ENCODE data around the gene RTN4R. TPM values are rescaled to one million over a fixed set of nuclear protein-coding genes. Genes with fewer than 3 reads are reported as not detected.

The RTN4R gene
- total and polyA plus RNA-seq, 11 donors = 0.53 to 2.6 (median 1.4) TPM

DNA sequence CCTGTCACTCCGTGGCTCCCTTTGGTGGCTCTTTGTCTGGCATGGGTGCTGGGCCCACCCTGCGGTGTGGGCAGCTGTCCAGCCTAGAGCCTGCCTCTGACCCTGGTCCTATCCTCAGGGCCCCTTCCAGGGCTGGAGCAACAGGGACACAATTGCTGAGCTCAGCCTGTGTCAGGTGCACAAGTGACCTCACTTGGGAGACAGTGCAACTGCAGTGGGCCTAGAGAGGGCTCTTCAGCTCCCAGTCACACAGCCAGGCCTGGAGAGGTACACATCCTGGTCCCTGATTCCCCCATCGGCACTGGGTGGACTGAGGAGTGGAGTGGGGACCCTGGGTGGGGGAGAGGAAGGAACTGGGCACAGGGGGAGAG lies 43.9 kb downstream of the RTN4R start:
- Histone ChIP-seq H3K27ac (no peak overlapping the region), H3K4me1 (peaks cover 0 to 23% (median 0%) of the 10 kb centered on the region in 12 donors), H3K36me3 (no peaks in the 10 kb centered on the region), H3K9me3 (peaks cover 0 to 6% (median 0%) of the 10 kb centered on the region in 12 donors), H3K4me3 (no peak overlapping the region), H3K27me3 (no peaks in the 10 kb centered on the region)
- ATAC-seq = no peak
- DNase-seq = no peak
- 71 to 88% (median 82%) methylated on average over 1 to 3 of the region's 3 CpGs for WGBS, 4 donors
- intact Hi-C loops (cut with DNase I) = no loop called here
- no peak for TF ChIP-seq POLR2A (IDR thresholded peaks at IDR 0.05)
- TF ChIP-seq, protein P1, sequence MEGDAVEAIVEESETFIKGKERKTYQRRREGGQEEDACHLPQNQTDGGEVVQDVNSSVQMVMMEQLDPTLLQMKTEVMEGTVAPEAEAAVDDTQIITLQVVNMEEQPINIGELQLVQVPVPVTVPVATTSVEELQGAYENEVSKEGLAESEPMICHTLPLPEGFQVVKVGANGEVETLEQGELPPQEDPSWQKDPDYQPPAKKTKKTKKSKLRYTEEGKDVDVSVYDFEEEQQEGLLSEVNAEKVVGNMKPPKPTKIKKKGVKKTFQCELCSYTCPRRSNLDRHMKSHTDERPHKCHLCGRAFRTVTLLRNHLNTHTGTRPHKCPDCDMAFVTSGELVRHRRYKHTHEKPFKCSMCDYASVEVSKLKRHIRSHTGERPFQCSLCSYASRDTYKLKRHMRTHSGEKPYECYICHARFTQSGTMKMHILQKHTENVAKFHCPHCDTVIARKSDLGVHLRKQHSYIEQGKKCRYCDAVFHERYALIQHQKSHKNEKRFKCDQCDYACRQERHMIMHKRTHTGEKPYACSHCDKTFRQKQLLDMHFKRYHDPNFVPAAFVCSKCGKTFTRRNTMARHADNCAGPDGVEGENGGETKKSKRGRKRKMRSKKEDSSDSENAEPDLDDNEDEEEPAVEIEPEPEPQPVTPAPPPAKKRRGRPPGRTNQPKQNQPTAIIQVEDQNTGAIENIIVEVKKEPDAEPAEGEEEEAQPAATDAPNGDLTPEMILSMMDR (IDR thresholded peaks at IDR 0.05) = no peak

DNA sequence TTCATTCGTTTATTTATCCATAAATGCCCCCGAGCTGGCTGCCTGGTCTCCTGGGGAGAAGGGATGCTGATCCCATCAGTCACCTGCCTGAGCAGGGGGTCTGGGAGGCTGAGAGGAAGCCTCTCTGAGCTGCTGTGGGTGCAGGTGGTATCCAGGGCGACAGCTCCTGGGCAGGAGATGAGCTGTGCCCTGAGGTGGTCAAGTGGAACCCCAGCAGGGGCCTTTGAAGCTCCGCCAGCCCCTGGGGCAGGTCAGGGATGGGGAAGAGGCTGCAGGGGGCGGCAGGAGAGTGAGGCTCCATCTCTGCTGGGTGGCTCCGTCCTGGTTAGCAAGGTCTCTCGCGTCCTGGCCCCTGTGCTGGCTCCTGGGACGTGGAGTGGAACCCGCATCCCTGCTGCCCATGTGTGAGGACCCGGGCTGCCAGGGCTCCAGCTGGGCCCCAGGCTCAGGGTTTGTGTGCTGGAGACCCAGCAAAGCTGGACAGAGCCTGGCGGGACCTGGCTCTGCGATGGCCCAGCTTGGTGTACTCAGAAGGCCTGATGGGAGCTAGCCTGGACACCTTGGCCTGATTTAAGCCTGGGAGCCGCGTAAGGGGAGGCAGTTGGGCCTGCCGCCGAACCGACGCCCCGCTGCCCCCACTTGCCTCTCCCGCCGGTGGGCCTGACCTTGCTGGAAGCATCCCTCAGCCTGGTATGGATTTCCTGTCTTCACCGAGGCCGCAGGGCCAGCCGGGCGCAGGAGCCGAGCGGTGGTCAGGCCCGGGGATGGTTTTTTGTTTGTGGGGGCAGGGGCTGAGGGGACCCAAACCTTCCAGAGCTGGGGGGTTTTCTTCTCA lies 44.5 kb downstream of the RTN4R start:
- H3K4me1 ChIP-seq = peaks cover 0 to 22% (median 0%) of the 10 kb centered on the region in 12 donors
- WGBS, 4 donors = 84 to 92% (median 87%) methylated on average over 18 to 29 of the region's 29 CpGs
- no peaks in the 10 kb centered on the region for H3K36me3 ChIP-seq
- intact Hi-C loops (cut with DNase I) = no loop called here
- no peak overlapping the region for H3K4me3 ChIP-seq
- no peak for DNase-seq
- no peak for ATAC-seq
- no peak overlapping the region for H3K27ac ChIP-seq
- no peaks in the 10 kb centered on the region for H3K27me3 ChIP-seq
- TF ChIP-seq POLR2A (IDR thresholded peaks at IDR 0.05) = no peak
- TF ChIP-seq, protein P1 (IDR thresholded peaks at IDR 0.05) = no peak
- peaks cover 0 to 6% (median 0%) of the 10 kb centered on the region in 12 donors for H3K9me3 ChIP-seq

DNA sequence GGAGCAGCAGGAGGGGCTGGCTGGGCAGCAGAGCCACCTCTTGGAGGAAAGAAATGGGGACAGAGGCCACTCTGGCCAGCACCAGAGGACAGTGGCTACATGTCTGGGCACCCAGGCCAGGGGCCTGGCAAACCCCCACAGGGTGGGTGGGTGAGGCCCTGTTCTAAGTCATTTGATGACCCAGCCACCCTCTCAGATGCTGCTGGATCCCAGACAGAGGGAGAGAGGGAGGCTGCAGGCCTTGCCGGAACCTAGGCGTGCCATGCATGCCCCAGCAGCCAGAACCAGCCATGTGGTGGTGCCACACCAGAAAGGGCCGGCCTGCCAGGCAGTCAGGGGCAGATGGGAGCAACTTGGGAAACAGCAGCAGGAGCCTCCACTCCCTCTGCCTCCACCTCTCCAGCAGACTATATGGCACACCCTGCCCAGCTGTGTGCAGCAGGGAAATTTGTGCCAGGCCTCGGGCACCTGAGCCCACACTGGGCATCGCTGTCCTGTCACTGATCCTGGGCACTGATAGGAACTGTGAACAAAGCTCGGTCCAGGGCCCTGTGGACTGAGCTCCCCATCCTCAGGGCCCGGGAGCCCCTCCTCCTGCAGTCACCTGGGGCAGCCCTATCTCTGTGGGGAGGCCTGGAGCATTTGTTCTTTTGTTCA lies 45.2 kb downstream of the RTN4R start:
- peaks cover 0 to 6% (median 0%) of the 10 kb centered on the region in 12 donors for H3K9me3 ChIP-seq
- TF ChIP-seq, protein P1 (IDR thresholded peaks at IDR 0.05) = no peak
- no peak for TF ChIP-seq POLR2A (IDR thresholded peaks at IDR 0.05)
- no peak for DNase-seq

More for the DNA sequence above, 45.2 kb downstream of the RTN4R start:
- H3K36me3 ChIP-seq = no peaks in the 10 kb centered on the region
- no peak for ATAC-seq
- H3K27me3 ChIP-seq = no peaks in the 10 kb centered on the region
- 88 to 95% (median 94%) methylated on average over 6 to 7 of the region's 7 CpGs for WGBS, 4 donors
- no peak overlapping the region for H3K4me3 ChIP-seq
- peak overlapping the region in 1 of 12 donors; percentile 36 for H3K27ac ChIP-seq
- peaks cover 0 to 18% (median 0%) of the 10 kb centered on the region in 12 donors for H3K4me1 ChIP-seq
- intact Hi-C loops (cut with DNase I) = no loop called here
